OCI-LY1 (cell line): ENCODE data around the gene CCR7.

Experiments
- EZH2 ChIP-seq: fragments of 200-600 bp; sonication (generic), shearing (Covaris generic); IDR thresholded peaks from 2 replicates; pipeline ENCODE4 v1.8.0; 2017; ENCODE audit warnings: borderline replicate concordance, mixed run types, mild to moderate bottlenecking, antibody characterized with exemption, low read length, moderate library complexity, mixed read lengths
- TF ChIP-seq, protein P1 (sequence below): fragments of 200-600 bp; sonication (generic), shearing (Covaris generic); IDR thresholded peaks from 2 replicates; pipeline ENCODE4 v1.5.1; 2017; ENCODE audit warnings: mild to moderate bottlenecking, antibody characterized with exemption, low read length, moderate library complexity, mixed read lengths

DNA sequence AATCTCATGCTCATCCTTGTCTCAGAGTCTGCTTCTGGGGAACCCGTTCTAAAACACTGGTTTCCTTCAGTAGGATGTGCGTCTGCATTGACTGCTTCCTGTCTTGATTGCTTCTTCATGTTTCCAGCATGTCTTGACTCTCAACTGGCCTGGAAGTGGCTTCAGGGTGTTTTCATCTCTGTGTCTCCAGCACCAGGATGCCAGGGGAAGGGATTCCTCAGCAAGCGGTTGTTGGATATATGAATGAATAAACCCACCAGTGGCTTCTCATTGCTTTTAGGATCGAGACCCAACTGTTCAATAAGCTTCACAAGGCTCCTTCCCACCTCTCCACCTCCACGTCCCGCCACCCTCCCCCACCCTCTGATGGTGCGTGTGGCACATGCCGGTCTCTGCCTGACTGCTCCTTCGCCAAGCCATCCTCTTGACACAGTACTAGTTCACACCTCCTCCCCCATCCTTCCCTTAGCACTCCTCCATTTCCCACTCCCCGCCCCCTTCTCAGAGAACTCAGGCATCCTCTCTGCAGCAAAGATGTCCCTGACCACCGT, 49.7 kb downstream of the CCR7 start:
- TF ChIP-seq, protein P1, sequence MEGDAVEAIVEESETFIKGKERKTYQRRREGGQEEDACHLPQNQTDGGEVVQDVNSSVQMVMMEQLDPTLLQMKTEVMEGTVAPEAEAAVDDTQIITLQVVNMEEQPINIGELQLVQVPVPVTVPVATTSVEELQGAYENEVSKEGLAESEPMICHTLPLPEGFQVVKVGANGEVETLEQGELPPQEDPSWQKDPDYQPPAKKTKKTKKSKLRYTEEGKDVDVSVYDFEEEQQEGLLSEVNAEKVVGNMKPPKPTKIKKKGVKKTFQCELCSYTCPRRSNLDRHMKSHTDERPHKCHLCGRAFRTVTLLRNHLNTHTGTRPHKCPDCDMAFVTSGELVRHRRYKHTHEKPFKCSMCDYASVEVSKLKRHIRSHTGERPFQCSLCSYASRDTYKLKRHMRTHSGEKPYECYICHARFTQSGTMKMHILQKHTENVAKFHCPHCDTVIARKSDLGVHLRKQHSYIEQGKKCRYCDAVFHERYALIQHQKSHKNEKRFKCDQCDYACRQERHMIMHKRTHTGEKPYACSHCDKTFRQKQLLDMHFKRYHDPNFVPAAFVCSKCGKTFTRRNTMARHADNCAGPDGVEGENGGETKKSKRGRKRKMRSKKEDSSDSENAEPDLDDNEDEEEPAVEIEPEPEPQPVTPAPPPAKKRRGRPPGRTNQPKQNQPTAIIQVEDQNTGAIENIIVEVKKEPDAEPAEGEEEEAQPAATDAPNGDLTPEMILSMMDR: no peak
- no peak for TF ChIP-seq EZH2
